Left lobe of liver (tissue), 2 donors: ENCODE data around the gene PERM1. TPM values are rescaled to one million over a fixed set of nuclear protein-coding genes. Genes with fewer than 3 reads are reported as not detected.
A peak's percentile ranks its signal among the peaks of the same experiment; 100 is the strongest.

Experiments used
- ATAC-seq: fragments of 200-7000 bp; cut with Tn5 transposase; one replicate; pipeline ENCODE4 v1.9.1; 2020; ENCODE audit warnings: mild to moderate bottlenecking, moderate library complexity
- DNase-seq: peaks from one replicate; pipeline ENCODE4 v3.0.0-alpha.2; 2020; ENCODE audit warnings: low spot score
- total RNA-seq: library from RNA; stranded (reverse); gene quantifications from one replicate; pipeline ENCODE4 v1.2.1, GENCODE V29; 2021
- donor health status: DM: no; HTN: no; CAD: no; lungs with moderate emphysema.
- donor health status: DM: no; HTN: yes; CAD: no.

The PERM1 gene
- total RNA-seq, 1 donor from 2014 or later: 0.83 TPM

- ATAC-seq: no peak
- no peak for DNase-seq
Measured at GRCh38 chr1:937521-937920, 44.4 kb downstream of the PERM1 start.

- DNase-seq (no peak), ATAC-seq (no peak)
Measured at GRCh38 chr1:936348-937264, 45.3 kb downstream of the PERM1 start.

GRCh38 chr1:935751-936231, 46.1 kb downstream of the PERM1 start:
- no peak for DNase-seq
- ATAC-seq: no peak

GRCh38 chr1:934991-935750, 46.7 kb downstream of the PERM1 start:
- DNase-seq (no peak), ATAC-seq (no peak)

- no peak for DNase-seq
Measured at GRCh38 chr1:933603-933940, 48.3 kb downstream of the PERM1 start.

GRCh38 chr1:932776-933602, 48.9 kb downstream of the PERM1 start:
- no peak for DNase-seq

More at GRCh38 chr1:933603-933940, 48.3 kb downstream of the PERM1 start:
- no peak for ATAC-seq

GRCh38 chr1:932173-932510, 49.8 kb downstream of the PERM1 start:
- no peak for ATAC-seq
- no peak for DNase-seq

More at GRCh38 chr1:932776-933602, 48.9 kb downstream of the PERM1 start:
- no peak for ATAC-seq

- no peak for ATAC-seq
- no peak for DNase-seq
Measured at GRCh38 chr1:931380-932172, 50.3 kb downstream of the PERM1 start.

GRCh38 chr1:930633-931138, 51.2 kb downstream of the PERM1 start:
- peak; percentile 55 for ATAC-seq
- DNase-seq: no peak

- no peak for DNase-seq
- ATAC-seq: no peak
Measured at GRCh38 chr1:929712-930632, 51.9 kb downstream of the PERM1 start.

- ATAC-seq (no peak), DNase-seq (no peak)
Measured at GRCh38 chr1:928825-929661, 52.9 kb downstream of the PERM1 start.

GRCh38 chr1:927748-928147, 54.1 kb downstream of the PERM1 start:
- no peak for ATAC-seq
- no peak for DNase-seq

GRCh38 chr1:927234-927633, 54.7 kb downstream of the PERM1 start:
- ATAC-seq (no peak), DNase-seq (no peak)

GRCh38 chr1:925561-926421, 56.1 kb downstream of the PERM1 start:
- ATAC-seq: no peak
- no peak for DNase-seq
